HEK293 (cell line): ENCODE measurements around the gene PERM1.

ENCODE experiments used
- YY1 ChIP-seq: fragments of 450-650 bp; formaldehyde crosslinking; IDR thresholded peaks from 2 replicates; pipeline ENCODE4 v1.5.1; 2018; ENCODE audit warnings: missing biosample characterization, missing genetic modification characterization
- ZNF274 ChIP-seq, 2 experiments: fragments of 200-500 bp in 1 of 2; fragments of 450-650 bp in 1 of 2; sonication (Bioruptor generic) in 1 of 2; formaldehyde crosslinking in 1 of 2; IDR thresholded peaks; 2 replicates each; pipeline versions ENCODE4 v1.5.1 to v1.6.1; 2014 to 2016; ENCODE audit warnings: borderline replicate concordance in 1 of 2, inconsistent platforms in 1 of 2, low read length in 1 of 2, missing biosample characterization in 1 of 2, missing genetic modification characterization in 1 of 2
- TF ChIP-seq, protein P1 (sequence below): fragments of 450-650 bp; formaldehyde crosslinking; IDR thresholded peaks from 2 replicates; pipeline ENCODE4 v1.5.1; 2016; ENCODE audit warnings: missing biosample characterization, missing genetic modification characterization, low read depth
- TF ChIP-seq, protein P2 (sequence below): fragments of 450-650 bp; formaldehyde crosslinking; IDR thresholded peaks from 2 replicates; pipeline ENCODE4 v1.5.1; 2016; ENCODE audit warnings: missing biosample characterization, missing genetic modification characterization
- TF ChIP-seq, protein P3 (sequence below): sonication (generic); formaldehyde crosslinking; IDR thresholded peaks from 2 replicates; pipeline ENCODE4 v1.8.1; 2022; ENCODE audit warnings: mild to moderate bottlenecking, moderate library complexity, missing genetic modification reagents

DNA sequence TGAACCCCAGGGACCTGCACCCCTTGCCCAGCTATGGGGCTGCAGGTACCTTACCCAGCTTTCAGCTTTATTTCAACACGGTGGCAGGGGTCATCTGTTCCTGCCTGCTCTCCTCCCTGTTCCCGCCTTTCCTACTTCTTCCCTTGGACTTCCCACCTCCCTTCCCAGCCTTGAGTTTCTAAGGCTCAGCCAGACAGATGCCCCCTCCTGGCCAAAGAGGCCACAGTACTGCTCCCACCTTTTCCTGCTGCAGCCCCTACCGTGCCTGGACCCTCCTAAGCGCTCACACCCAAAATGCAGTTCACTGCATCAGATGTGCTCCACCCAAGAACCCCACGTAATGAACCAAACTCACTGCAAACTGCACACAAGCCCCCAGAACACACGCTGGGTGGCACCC, 30.5 kb downstream of the PERM1 start:
- TF ChIP-seq, protein P1, sequence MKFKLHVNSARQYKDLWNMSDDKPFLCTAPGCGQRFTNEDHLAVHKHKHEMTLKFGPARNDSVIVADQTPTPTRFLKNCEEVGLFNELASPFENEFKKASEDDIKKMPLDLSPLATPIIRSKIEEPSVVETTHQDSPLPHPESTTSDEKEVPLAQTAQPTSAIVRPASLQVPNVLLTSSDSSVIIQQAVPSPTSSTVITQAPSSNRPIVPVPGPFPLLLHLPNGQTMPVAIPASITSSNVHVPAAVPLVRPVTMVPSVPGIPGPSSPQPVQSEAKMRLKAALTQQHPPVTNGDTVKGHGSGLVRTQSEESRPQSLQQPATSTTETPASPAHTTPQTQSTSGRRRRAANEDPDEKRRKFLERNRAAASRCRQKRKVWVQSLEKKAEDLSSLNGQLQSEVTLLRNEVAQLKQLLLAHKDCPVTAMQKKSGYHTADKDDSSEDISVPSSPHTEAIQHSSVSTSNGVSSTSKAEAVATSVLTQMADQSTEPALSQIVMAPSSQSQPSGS (tag by site-specific recombination): no peak
- TF ChIP-seq ZNF274 (IDR thresholded peaks at IDR 0.05; ENCODE audit: low read length) (no peak), ZNF274 (tag by site-specific recombination; IDR thresholded peaks at IDR 0.05; ENCODE audit: borderline replicate concordance) (no peak), YY1 (tag by site-specific recombination) (no peak)
- TF ChIP-seq, protein P2, sequence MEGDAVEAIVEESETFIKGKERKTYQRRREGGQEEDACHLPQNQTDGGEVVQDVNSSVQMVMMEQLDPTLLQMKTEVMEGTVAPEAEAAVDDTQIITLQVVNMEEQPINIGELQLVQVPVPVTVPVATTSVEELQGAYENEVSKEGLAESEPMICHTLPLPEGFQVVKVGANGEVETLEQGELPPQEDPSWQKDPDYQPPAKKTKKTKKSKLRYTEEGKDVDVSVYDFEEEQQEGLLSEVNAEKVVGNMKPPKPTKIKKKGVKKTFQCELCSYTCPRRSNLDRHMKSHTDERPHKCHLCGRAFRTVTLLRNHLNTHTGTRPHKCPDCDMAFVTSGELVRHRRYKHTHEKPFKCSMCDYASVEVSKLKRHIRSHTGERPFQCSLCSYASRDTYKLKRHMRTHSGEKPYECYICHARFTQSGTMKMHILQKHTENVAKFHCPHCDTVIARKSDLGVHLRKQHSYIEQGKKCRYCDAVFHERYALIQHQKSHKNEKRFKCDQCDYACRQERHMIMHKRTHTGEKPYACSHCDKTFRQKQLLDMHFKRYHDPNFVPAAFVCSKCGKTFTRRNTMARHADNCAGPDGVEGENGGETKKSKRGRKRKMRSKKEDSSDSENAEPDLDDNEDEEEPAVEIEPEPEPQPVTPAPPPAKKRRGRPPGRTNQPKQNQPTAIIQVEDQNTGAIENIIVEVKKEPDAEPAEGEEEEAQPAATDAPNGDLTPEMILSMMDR (tag by site-specific recombination): peak; percentile 58
- TF ChIP-seq, protein P3, sequence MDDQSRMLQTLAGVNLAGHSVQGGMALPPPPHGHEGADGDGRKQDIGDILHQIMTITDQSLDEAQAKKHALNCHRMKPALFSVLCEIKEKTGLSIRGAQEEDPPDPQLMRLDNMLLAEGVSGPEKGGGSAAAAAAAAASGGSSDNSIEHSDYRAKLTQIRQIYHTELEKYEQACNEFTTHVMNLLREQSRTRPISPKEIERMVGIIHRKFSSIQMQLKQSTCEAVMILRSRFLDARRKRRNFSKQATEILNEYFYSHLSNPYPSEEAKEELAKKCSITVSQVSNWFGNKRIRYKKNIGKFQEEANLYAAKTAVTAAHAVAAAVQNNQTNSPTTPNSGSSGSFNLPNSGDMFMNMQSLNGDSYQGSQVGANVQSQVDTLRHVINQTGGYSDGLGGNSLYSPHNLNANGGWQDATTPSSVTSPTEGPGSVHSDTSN (CRISPR knock-in tag): no peak
